GM08714 (cell line): ENCODE results near the gene CPED1.
"Not testable (repeated sequence)": the region's sequence is repeated elsewhere in the genome, so short reads cannot be mapped to it uniquely, and the experiment has no call there.

Source experiments
- H3K4me3 ChIP-seq: fragments of 200-500 bp; sonication (Bioruptor generic); 2 replicates; pipeline ENCODE4 v1.5.1; 2014; ENCODE audit warnings: mild to moderate bottlenecking, low read length, inconsistent platforms
- ZNF274 ChIP-seq: IDR thresholded peaks from 2 replicates; pipeline ENCODE4 v1.6.1; 2012; ENCODE audit warnings: mild to moderate bottlenecking, low read depth, low read length

Gene CPED1

DNA sequence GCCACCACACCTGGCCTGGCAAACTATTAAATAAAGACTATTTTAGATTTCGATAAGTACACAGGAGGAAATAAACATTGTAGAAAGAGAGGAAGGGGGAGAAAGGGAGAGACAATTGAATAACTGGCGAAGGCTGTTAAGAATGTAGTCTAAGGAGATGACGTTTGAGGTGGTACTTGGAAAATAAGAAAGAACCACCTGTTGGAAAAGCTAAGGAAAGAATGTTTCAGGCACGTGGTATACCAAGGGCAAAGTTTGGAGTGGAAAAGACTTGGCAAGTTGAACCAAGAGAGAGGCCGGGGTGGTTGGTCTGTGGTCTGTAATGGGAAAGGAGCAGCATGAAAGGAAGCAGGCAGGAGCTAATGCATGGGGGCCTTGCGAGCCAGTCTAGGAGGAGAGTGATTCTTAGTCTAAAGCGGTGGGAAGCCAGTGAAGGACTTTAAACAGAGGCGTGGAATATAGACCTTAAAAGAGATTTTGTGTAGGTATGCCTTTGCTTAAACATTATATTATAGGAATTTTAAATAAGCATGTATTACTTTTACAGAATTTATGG is 28.5 kb upstream of the CPED1 start:
- no peak for TF ChIP-seq ZNF274
- H3K4me3 ChIP-seq = no peak overlapping the region

DNA sequence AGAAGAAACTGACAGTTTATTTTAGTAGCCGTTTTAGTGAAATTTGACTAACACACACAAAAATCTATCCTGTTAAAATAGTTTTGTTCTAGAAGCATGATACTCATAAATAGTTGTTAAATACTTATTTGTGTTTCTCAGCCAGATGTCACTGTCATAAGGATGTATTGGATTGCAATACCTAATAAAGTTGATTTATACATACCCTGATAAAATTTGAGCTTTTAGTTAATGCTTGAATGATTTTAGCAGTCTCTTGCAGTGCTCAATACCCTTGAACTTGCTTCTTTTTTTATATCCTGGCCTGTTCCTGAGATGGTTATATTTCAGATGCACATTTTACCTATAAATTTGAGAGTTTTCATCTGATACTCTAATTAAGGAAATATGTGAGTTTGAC is 27.8 kb upstream of the CPED1 start:
- no peak for TF ChIP-seq ZNF274
- H3K4me3 ChIP-seq = no peak overlapping the region

DNA sequence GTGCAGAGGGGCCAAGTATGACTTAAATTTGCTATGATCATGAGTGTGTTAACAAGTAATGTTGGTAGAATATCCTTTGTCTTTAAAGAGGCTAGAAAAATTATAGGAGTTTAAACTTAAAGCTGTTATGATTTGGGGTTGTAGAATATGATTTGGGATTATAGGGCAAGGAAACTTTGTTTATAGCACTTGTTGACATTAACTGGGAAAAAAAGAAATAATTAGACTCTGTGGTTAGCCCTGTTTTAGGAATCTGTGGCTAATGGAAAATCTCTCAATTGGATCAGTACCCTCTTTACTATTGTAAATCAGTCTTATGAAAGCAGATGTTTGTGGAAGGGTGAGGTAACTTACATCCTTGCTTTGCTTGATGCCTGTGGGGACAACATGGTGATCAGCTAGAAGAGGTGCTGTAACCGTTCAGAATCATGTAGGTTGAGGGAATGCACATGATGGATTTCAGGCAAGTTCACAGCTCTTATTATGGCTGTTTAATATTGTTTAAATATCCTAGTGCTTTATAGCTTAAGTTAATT is 26.8 kb upstream of the CPED1 start:
- no peak overlapping the region for H3K4me3 ChIP-seq
- no peak for TF ChIP-seq ZNF274

DNA sequence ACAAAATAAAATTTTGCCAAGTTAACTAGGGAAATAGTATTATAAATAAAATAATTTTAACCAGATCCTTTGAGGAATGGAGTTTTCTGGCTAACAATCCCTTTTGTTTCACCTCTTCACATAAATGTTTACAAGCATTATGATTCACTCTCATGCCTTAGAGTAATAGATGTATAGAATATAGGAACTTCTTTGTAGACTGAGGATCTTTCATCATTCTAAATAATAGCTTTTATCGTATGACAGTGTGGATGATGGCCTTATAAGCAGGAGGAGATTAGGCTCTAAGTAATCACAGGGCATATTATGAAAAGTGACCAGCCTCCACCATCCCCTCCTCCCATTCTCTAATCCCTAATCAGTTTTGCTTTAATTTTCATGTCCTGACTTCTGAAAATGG is 24.4 kb upstream of the CPED1 start:
- TF ChIP-seq ZNF274 = no peak
- no peak overlapping the region for H3K4me3 ChIP-seq

DNA sequence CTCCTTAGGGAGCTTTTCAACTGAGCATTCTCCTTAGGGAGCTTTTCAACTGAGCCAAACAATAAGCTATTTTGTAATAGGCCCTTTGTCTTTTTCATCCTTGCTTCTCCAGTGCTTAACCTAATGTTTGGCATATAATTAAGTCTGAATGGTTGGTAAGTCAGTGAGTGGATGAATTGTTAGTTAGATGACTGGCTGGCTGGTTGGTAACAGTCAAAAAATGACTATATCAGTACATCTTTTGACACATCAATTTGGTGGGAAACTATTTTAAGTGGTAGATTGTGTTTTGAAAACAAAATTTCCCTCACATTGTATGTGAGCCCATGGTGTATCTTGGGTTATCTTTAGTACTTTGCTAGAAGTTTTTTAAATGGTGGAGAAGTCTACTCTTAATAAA is 21.6 kb upstream of the CPED1 start:
- no peak for TF ChIP-seq ZNF274
- no peak overlapping the region for H3K4me3 ChIP-seq

DNA sequence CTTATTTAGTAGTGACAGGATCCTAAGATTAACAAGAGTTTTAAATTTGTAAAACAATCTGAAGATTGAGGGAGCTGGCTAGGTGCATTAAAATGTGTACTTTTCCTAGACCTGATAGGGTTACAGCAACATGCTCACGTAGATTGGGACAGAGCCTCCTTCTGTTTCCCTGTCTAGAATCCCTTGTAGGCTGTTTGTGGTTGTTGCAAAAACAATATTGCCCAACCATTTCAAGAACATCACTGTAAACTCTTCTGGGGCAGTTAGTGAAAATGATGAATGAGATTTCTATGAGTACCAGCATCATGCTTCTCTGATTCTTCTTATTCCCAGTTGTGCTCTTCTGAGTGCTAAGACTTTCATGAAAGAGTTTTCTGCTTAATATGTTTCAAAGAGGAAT is 14.7 kb upstream of the CPED1 start:
- TF ChIP-seq ZNF274 = no peak
- no peak overlapping the region for H3K4me3 ChIP-seq

DNA sequence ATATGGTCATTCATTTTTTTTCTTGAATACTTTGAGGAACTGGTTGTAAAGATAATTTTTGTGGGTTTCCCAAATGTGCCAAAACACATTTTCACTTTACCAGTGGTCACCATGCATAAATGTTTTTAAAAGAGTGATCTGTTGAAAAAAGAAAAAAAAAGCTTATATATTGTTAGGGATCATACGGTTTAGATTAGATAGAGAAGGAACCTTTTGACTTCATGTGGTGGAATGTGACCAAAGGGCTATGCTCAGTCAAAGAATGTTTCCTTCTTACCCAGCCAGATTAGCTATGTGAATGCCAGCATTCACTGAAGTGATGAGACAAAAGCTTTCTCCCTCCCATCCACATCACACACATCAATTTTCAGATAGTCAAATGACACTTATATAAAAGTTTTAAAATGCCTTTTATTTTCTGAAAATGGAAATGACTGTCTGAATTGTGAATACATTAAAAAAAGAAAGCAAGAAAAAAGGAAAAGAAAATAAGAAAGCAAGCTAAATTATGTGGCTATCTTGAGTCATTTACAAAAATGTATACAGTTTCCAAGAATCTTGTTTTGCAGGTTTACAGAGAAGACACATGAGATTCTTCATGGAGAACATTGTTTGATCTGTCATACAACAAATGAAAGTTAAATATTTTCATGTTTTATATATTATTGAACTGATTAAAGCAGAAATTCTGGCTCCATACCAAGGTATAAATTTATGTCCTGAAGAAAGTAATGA is 8.6 kb upstream of the CPED1 start:
- H3K4me3 ChIP-seq = no peak overlapping the region
- TF ChIP-seq ZNF274 = no peak

DNA sequence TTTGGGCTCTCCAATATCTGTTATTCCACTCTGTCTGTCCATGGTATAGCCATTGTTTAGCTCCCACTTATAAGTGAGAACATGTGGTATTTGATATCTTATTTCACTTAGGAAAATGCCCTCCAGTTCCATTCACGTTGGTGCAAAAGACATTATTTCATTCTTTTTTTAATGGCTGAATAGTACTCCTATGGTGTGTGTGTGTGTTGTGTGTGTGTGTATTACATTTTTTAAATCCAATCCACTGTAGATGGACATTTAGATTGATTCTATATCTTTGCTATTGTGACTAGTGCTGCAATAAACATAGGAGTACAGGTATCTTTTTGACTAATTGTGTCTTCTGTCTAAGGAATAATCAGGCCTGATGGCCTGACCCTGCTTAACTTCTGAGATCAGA is 7.4 kb upstream of the CPED1 start:
- H3K4me3 ChIP-seq = no peak overlapping the region

DNA sequence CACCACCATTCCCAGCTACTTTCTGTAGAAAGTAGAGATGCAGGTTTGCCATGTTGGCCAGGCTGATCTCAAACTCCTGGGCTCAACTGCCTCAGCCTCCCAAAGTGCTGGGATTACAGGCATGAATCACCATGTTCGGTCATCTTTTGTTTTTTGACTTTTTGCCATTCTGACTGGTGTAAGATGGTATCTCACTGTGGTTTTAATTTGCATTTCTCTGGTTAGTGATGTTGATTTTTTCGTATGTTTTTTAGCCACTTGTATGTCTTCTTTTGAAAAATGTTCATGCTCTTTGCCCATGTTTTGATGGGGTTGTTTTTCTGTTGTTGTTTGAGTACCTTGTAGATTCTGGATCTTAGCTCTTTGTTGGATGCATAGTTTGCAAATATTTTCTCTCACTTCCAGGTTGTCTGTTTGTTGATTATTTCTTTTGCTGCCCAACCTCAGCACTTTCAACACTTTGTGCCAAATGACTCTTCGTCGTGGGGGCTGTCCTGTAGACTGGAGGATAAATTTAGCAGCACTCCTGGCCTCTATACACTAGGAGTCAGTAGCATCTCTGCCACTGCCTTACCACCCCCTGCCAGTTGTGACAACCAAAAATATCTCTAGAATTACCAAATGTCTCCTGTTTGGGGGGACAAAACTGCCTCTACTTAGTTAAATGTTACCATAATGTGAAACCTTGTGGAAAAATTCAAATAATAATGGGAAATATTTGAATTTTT is 6.5 kb upstream of the CPED1 start:
- no peak for TF ChIP-seq ZNF274
- no peak overlapping the region for H3K4me3 ChIP-seq

More for the DNA sequence above, 7.4 kb upstream of the CPED1 start:
- TF ChIP-seq ZNF274 = no peak

DNA sequence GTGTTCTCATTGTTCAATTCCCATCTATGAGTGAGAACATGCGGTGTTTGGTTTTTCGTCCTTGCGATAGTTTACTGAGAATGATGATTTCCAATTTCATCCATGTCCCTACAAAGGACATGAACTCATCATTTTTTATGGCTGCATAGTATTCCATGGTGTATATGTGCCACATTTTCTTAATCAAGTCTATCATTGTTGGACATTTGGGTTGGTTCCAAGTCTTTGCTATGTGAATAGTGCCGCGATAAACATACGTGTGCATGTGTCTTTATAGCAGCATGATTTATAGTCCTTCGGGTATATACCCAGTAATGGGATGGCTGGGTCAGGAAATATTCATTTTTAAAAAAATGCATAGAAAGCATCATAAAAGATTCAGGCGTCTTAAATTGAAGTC is 4.9 kb upstream of the CPED1 start:
- H3K4me3 ChIP-seq = not testable (repeated sequence)

DNA sequence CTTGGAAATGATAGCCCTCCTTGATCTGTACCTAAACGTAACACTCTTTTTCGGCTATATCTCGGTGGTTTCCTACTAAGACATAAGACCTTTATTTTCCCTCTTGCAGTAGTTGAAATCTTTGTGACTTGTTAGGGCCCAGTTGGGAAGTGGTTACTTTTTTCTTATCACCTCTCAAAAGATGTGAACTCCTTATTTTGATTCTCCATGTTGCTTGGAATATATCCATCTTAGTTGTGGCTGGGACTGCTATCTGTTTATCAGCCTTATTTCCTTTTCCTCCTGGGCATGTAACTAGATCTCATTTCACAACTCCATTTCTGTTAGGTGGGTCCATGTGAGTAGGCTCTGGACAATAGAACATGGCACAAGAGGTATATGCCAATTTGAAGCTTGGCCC is 4.1 kb upstream of the CPED1 start:
- no peak overlapping the region for H3K4me3 ChIP-seq
- no peak for TF ChIP-seq ZNF274

DNA sequence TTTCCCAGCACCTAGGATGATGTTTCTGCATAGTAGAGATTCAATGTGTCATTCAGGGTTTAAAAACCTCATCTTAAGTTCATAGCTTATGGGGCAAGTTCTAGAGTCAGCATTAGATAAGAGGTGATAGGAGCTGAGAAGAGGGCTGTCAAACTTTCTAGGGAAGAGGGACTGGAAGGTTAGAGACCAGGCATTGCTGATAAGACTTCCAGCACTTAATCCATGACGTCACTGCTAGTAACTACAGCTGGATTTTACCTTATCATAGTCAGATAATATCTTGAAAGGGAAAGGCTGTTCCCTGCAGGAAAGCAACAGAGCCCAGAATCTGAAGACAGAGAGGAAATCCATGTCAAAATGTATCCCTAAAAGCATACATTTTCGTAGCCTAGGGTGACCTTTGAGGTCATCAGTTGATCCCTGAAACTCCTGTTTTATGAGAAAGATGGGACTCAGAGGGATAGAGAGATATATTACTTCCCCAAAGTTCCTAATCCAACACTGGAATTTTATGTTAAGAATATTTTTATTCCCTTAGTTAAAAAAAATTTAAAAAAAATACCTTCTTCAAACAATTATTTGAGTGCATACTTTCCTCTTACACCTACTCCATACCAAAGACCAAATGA is 3.3 kb upstream of the CPED1 start:
- no peak for TF ChIP-seq ZNF274
- H3K4me3 ChIP-seq = no peak overlapping the region

DNA sequence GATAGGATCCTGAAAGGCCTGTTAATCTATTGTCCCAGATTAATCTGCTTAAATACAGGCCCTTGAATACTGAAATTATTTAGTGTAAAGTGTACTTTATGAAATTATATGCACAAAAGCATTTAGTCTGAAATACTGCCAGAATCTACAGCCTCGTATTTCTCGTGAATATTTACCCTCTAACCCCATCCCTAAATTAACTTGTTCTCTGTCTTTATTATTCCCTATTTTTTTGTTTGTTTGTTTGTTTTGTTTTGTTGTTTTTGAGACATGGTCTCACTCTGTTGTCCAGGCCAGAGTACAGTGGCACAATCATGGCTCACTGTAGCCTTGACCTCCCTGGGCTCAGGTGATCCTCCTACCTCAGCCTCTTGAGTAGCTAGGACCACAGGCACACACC is 2.7 kb upstream of the CPED1 start:
- H3K4me3 ChIP-seq = no peak overlapping the region
- TF ChIP-seq ZNF274 = no peak

DNA sequence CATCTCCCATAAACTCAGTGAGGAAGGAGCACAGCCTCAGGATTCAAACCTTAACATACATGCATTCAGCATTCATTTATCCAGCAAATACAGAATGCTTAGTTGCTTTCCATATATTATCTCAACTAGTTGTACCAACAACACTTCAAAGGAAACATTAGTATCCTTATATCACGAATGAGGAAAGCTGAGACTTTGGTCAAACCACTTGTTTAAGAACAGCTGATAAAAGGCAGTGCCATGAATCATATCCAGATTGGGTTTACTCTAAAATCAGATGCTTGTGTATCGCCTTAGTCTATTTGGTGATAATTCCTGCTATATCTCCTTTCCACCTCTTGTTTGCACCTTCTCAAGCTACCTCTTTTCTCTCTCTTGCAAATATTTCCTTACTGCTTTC is 1.9 kb upstream of the CPED1 start:
- TF ChIP-seq ZNF274 = no peak
- no peak overlapping the region for H3K4me3 ChIP-seq

DNA sequence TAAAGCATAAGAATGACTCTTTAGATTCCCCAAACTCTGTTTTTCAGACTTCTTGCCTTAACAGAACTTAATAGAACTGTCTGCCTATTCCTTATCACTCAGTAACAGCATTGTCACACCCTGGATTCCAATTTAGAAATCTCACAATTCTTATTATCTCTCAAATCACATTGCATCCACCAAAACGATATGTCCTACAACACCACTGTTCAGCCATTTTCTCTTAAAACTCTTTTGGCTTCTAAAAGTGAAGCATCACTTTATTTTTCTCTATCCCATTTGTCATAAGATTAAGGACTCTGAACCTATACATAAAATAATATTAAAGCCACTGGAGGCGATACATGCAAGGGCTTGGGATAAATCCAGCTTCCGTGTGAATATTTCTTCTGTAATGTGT is 1.2 kb upstream of the CPED1 start:
- TF ChIP-seq ZNF274 = no peak
- H3K4me3 ChIP-seq = no peak overlapping the region
